Esophagus muscularis mucosa (tissue), 3 donors: ENCODE results near the gene MX2.

ENCODE experiments used
- POLR2A ChIP-seq: fragments of 450-650 bp; IDR thresholded peaks from one replicate; pipeline ENCODE4 v1.6.1; 2017; ENCODE audit warnings: antibody characterized with exemption, moderate library complexity, mild to moderate bottlenecking, low read depth
- TF ChIP-seq, protein P1 (sequence below), 3 experiments: fragments of 200-600 bp in 2 of 3; fragments of 450-650 bp in 1 of 3; sonication (generic) in 2 of 3; IDR thresholded peaks; one replicate each; pipeline ENCODE4 v1.5.1; 2017 to 2019; ENCODE audit warnings: antibody characterized with exemption in 3 of 3, mild to moderate bottlenecking in 2 of 3, moderate library complexity in 1 of 3

DNA sequence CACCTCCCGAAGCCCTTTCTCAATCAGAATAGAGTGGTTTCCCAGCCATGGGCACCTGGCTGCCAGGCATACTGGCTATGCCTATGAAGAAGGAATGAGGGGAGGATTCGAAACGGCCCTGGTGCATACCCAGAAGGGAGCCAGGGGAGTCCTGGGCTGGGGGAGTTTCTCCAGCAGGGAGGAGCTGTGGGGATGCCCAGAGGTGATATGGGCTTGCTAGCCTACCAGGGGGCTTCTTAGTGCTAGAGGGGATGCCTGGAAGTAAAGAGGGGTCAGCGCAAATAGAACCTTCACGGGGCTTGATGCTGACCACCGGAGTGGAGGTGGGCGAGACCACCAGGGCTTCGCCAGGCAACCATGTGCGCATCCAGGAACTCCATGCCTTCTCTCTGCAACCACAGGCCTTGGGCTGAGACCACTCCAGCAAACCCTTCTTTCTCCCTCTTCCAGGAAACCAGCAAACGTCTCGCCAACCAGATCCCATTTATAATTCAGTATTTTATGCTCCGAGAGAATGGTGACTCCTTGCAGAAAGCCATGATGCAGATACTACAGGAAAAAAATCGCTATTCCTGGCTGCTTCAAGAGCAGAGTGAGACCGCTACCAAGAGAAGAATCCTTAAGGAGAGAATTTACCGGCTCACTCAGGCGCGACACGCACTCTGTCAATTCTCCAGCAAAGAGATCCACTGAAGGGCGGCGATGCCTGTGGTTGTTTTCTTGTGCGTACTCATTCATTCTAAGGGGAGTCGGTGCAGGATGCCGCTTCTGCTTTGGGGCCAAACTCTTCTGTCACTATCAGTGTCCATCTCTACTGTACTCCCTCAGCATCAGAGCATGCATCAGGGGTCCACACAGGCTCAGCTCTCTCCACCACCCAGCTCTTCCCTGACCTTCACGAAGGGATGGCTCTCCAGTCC lies 46.0 kb downstream of the MX2 start:
- TF ChIP-seq, protein P1, sequence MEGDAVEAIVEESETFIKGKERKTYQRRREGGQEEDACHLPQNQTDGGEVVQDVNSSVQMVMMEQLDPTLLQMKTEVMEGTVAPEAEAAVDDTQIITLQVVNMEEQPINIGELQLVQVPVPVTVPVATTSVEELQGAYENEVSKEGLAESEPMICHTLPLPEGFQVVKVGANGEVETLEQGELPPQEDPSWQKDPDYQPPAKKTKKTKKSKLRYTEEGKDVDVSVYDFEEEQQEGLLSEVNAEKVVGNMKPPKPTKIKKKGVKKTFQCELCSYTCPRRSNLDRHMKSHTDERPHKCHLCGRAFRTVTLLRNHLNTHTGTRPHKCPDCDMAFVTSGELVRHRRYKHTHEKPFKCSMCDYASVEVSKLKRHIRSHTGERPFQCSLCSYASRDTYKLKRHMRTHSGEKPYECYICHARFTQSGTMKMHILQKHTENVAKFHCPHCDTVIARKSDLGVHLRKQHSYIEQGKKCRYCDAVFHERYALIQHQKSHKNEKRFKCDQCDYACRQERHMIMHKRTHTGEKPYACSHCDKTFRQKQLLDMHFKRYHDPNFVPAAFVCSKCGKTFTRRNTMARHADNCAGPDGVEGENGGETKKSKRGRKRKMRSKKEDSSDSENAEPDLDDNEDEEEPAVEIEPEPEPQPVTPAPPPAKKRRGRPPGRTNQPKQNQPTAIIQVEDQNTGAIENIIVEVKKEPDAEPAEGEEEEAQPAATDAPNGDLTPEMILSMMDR (IDR thresholded peaks at IDR 0.05), result no peak
- no peak for TF ChIP-seq POLR2A
